Measurements from ENCODE around the gene EDNRB.
A peak's percentile ranks its signal among the peaks of the same experiment; 100 is the strongest.
"Not testable (repeated sequence)": the region's sequence is repeated elsewhere in the genome, so short reads cannot be mapped to it uniquely, and the experiment has no call there.

The EDNRB gene

GRCh38 chr13:77859450-77859849 lies 59.2 kb downstream of the EDNRB start:
- Histone ChIP-seq H3F3A (ENCODE audit: low read depth) (no peaks in the 10 kb centered on the region), H3K4me3 (ENCODE audit: low read length, poor library complexity, severe bottlenecking) (no peak overlapping the region), H3K27me3 (ENCODE audit: insufficient read depth, low read length, poor library complexity, severe bottlenecking) (no peaks in the 10 kb centered on the region), H3K9me3 (ENCODE audit: insufficient read depth, low read depth, low read length) (no peaks in the 10 kb centered on the region), H4K20me1 (ENCODE audit: insufficient read depth, low read length, poor library complexity, severe bottlenecking) (no peaks in the 10 kb centered on the region), H3K79me2 (ENCODE audit: insufficient read depth, low read length) (no peaks in the 10 kb centered on the region), H3K36me3 (ENCODE audit: insufficient read depth, low read length) (no peaks in the 10 kb centered on the region), H3K9me2 (replicated peaks; ENCODE audit: low read depth, low read length) (no peaks in the 10 kb centered on the region), H3K4me2 (ENCODE audit: low read depth, low read length, poor library complexity, severe bottlenecking) (no peak overlapping the region), H2AFZ (ENCODE audit: low read length) (no peak overlapping the region), H3K9ac (ENCODE audit: low read depth, low read length, poor library complexity, severe bottlenecking) (no peak overlapping the region), H3K4me1 (ENCODE audit: insufficient read depth, low read length, poor library complexity, severe bottlenecking) (peaks cover 7% of the 10 kb centered on the region)
- no peak for TF ChIP-seq EZH2phosphoT487 (IDR thresholded peaks at IDR 0.05; ENCODE audit: borderline replicate concordance)
- TF ChIP-seq, protein P1, sequence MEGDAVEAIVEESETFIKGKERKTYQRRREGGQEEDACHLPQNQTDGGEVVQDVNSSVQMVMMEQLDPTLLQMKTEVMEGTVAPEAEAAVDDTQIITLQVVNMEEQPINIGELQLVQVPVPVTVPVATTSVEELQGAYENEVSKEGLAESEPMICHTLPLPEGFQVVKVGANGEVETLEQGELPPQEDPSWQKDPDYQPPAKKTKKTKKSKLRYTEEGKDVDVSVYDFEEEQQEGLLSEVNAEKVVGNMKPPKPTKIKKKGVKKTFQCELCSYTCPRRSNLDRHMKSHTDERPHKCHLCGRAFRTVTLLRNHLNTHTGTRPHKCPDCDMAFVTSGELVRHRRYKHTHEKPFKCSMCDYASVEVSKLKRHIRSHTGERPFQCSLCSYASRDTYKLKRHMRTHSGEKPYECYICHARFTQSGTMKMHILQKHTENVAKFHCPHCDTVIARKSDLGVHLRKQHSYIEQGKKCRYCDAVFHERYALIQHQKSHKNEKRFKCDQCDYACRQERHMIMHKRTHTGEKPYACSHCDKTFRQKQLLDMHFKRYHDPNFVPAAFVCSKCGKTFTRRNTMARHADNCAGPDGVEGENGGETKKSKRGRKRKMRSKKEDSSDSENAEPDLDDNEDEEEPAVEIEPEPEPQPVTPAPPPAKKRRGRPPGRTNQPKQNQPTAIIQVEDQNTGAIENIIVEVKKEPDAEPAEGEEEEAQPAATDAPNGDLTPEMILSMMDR (conservative IDR thresholded peaks at IDR 0.05; ENCODE audit: low read length) = no peak

DNA sequence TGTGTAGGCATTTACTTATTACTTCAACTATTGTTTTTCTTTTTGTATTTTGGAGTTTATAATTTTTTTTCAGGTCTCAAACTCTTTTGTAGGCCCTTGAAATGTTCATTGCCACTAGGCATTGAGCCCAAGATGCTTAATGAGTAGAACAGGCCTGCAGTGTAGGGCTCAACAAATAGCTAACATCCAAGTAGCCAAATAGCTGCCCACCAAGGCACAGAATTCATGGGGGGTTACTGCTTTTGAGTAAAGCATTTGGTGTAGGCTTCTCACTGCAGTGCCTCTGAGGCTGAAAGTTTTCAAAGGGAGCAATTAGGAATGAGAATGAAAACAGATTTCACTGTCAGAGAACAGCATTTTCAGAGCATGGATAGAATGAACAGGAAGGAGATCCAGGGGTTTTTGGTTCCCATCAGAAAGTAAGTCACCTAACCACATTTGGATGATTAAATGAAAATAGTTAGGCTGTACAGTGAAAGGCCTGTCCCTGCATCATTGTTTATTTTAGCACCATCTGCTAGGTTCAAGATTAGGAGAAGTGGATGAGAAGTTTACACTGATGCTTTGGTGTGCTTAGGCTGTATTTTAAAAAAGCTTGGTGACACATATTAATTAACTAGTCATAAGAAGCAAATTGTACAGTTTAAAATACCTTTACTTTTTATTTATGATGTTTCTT lies 61.0 kb downstream of the EDNRB start:
- Histone ChIP-seq H3K36me3 (ENCODE audit: insufficient read depth, low read length) (no peaks in the 10 kb centered on the region), H3K9ac (ENCODE audit: low read depth, low read length, poor library complexity, severe bottlenecking) (no peak overlapping the region), H3K9me2 (replicated peaks; ENCODE audit: low read depth, low read length) (no peaks in the 10 kb centered on the region)

GRCh38 chr13:77853703-77854102 lies 64.9 kb downstream of the EDNRB start:
- Histone ChIP-seq H4K20me1 (ENCODE audit: insufficient read depth, low read length, poor library complexity, severe bottlenecking) (no peaks in the 10 kb centered on the region), H3F3A (ENCODE audit: low read depth) (no peaks in the 10 kb centered on the region), H3K27me3 (ENCODE audit: insufficient read depth, low read length, poor library complexity, severe bottlenecking) (no peaks in the 10 kb centered on the region), H3K9me3 (ENCODE audit: insufficient read depth, low read depth, low read length) (no peaks in the 10 kb centered on the region), H3K4me3 (ENCODE audit: low read length, poor library complexity, severe bottlenecking) (no peak overlapping the region), H2AFZ (ENCODE audit: low read length) (no peak overlapping the region), H3K4me2 (ENCODE audit: low read depth, low read length, poor library complexity, severe bottlenecking) (no peak overlapping the region), H3K36me3 (ENCODE audit: insufficient read depth, low read length) (no peaks in the 10 kb centered on the region), H3K79me2 (ENCODE audit: insufficient read depth, low read length) (no peaks in the 10 kb centered on the region), H3K9me2 (replicated peaks; ENCODE audit: low read depth, low read length) (no peaks in the 10 kb centered on the region), H3K9ac (ENCODE audit: low read depth, low read length, poor library complexity, severe bottlenecking) (no peak overlapping the region), H3K4me1 (ENCODE audit: insufficient read depth, low read length, poor library complexity, severe bottlenecking) (no peaks in the 10 kb centered on the region)
- TF ChIP-seq EZH2phosphoT487 (IDR thresholded peaks at IDR 0.05; ENCODE audit: borderline replicate concordance) = no peak
- TF ChIP-seq, protein P1 (conservative IDR thresholded peaks at IDR 0.05; ENCODE audit: low read length) = no peak

More for the DNA sequence above, 61.0 kb downstream of the EDNRB start:
- Histone ChIP-seq H3K4me3 (ENCODE audit: low read length, poor library complexity, severe bottlenecking) (no peak overlapping the region), H3K4me1 (ENCODE audit: insufficient read depth, low read length, poor library complexity, severe bottlenecking) (peaks cover 7% of the 10 kb centered on the region), H3K9me3 (ENCODE audit: insufficient read depth, low read depth, low read length) (no peaks in the 10 kb centered on the region), H3K4me2 (ENCODE audit: low read depth, low read length, poor library complexity, severe bottlenecking) (no peak overlapping the region), H2AFZ (ENCODE audit: low read length) (0 out of 2 replicates have a peak overlapping the region, but pooled peaks have one; percentile 6), H3K79me2 (ENCODE audit: insufficient read depth, low read length) (no peaks in the 10 kb centered on the region), H3K27me3 (ENCODE audit: insufficient read depth, low read length, poor library complexity, severe bottlenecking) (no peaks in the 10 kb centered on the region), H4K20me1 (ENCODE audit: insufficient read depth, low read length, poor library complexity, severe bottlenecking) (no peaks in the 10 kb centered on the region), H3F3A (ENCODE audit: low read depth) (no peaks in the 10 kb centered on the region)
- no peak for TF ChIP-seq EZH2phosphoT487 (IDR thresholded peaks at IDR 0.05; ENCODE audit: borderline replicate concordance)
- TF ChIP-seq, protein P1 (conservative IDR thresholded peaks at IDR 0.05; ENCODE audit: low read length) = no peak

GRCh38 chr13:77848050-77848449 lies 70.6 kb downstream of the EDNRB start:
- not testable (repeated sequence) for H3K36me3 ChIP-seq (ENCODE audit: insufficient read depth, low read length); H3K4me2 ChIP-seq (ENCODE audit: low read depth, low read length, poor library complexity, severe bottlenecking); H3K4me3 ChIP-seq (ENCODE audit: low read length, poor library complexity, severe bottlenecking); H3K9me3 ChIP-seq (ENCODE audit: insufficient read depth, low read depth, low read length); H3K27me3 ChIP-seq (ENCODE audit: insufficient read depth, low read length, poor library complexity, severe bottlenecking); H3K79me2 ChIP-seq (ENCODE audit: insufficient read depth, low read length); H3K4me1 ChIP-seq (ENCODE audit: insufficient read depth, low read length, poor library complexity, severe bottlenecking); H3K9ac ChIP-seq (ENCODE audit: low read depth, low read length, poor library complexity, severe bottlenecking); H4K20me1 ChIP-seq (ENCODE audit: insufficient read depth, low read length, poor library complexity, severe bottlenecking); H3F3A ChIP-seq (ENCODE audit: low read depth); H2AFZ ChIP-seq (ENCODE audit: low read length); H3K9me2 ChIP-seq (replicated peaks; ENCODE audit: low read depth, low read length)

Measured in Loucy (cell line).